Fibroblast of skin of abdomen (primary cell): ENCODE data around the gene INKA2. TPM values are rescaled to one million over a fixed set of nuclear protein-coding genes. Genes with fewer than 3 reads are reported as not detected.

Source experiments
- DNase-seq: peaks from one replicate; pipeline ENCODE4 v3.0.0-alpha.2; 2013
- polyA plus RNA-seq, 2 experiments: library from polyadenylated mRNA; unstranded; fragments of 120-200 nt; gene quantifications; one replicate each; pipeline ENCODE4 v1.2.1, GENCODE V29; 2013; ENCODE audit not compliant: insufficient read length in 2 of 2

The INKA2 gene
- 2.9 TPM for polyA plus RNA-seq (2013, experiment 1 of 2; ENCODE audit: insufficient read length)
- polyA plus RNA-seq (2013, experiment 2 of 2; ENCODE audit: insufficient read length), result 2.8 TPM

GRCh38 chr1:111739194-111739924 is at the start of gene INKA2:
TSS of gene INKA2 (minus strand) at chr1:111739395. CDS start at chr1:111739242, 153 bp downstream.
- peak; percentile 84 for DNase-seq

- DNase-seq, result no peak
Observed at GRCh38 chr1:111786669-111787207, 47.5 kb upstream of the INKA2 start.

- no peak for DNase-seq
Observed at GRCh38 chr1:111784273-111784901, 45.2 kb upstream of the INKA2 start.

- no peak for DNase-seq
Observed at GRCh38 chr1:111779546-111779945, 40.4 kb upstream of the INKA2 start.

- DNase-seq, result peak; percentile 88
Observed at GRCh38 chr1:111778541-111779051, 39.4 kb upstream of the INKA2 start.

- no peak for DNase-seq
Observed at GRCh38 chr1:111778066-111778465, 38.9 kb upstream of the INKA2 start.

GRCh38 chr1:111777301-111777700 is 38.1 kb upstream of the INKA2 start:
- DNase-seq, result no peak

- no peak for DNase-seq
Observed at GRCh38 chr1:111776861-111777260, 37.7 kb upstream of the INKA2 start.

- DNase-seq, result peak; percentile 84
Observed at GRCh38 chr1:111776391-111776790, 37.2 kb upstream of the INKA2 start.

GRCh38 chr1:111775966-111776365 is 36.8 kb upstream of the INKA2 start:
- peak; percentile 45 for DNase-seq

GRCh38 chr1:111770916-111771315 is 31.7 kb upstream of the INKA2 start:
- no peak for DNase-seq

- peak; percentile 66 for DNase-seq
Observed at GRCh38 chr1:111769517-111770146, 30.4 kb upstream of the INKA2 start.

GRCh38 chr1:111768625-111769024 is 29.4 kb upstream of the INKA2 start:
- DNase-seq, result no peak

GRCh38 chr1:111768023-111768422 is 28.8 kb upstream of the INKA2 start:
- DNase-seq, result no peak

- no peak for DNase-seq
Observed at GRCh38 chr1:111762332-111762731, 23.1 kb upstream of the INKA2 start.

- no peak for DNase-seq
Observed at GRCh38 chr1:111761717-111762116, 22.5 kb upstream of the INKA2 start.

- DNase-seq, result no peak
Observed at GRCh38 chr1:111758373-111758772, 19.2 kb upstream of the INKA2 start.

- DNase-seq, result no peak
Observed at GRCh38 chr1:111756124-111756513, 16.9 kb upstream of the INKA2 start.

- peak; percentile 99 for DNase-seq
Observed at GRCh38 chr1:111755331-111756123, 16.3 kb upstream of the INKA2 start, which contains the start of gene DDX20. TSS of gene DDX20 (plus strand) at chr1:111755901. CDS start at chr1:111755925, 24 bp downstream.

GRCh38 chr1:111754984-111755330 is 15.8 kb upstream of the INKA2 start:
- DNase-seq, result peak; percentile 66

- no peak for DNase-seq
Observed at GRCh38 chr1:111751906-111752575, 12.8 kb upstream of the INKA2 start.

GRCh38 chr1:111750856-111751255 is 11.7 kb upstream of the INKA2 start:
- DNase-seq, result no peak
